Head of caudate nucleus (tissue), 42 donors: ENCODE data around the gene DTX2.
"Not testable (repeated sequence)": the region's sequence is repeated elsewhere in the genome, so short reads cannot be mapped to it uniquely, and the experiment has no call there.

Experiments used
- DNase-seq, 42 donors: peaks; one replicate each; pipeline versions ENCODE4 v3.0.0 to v3.0.0-alpha.2; 2020 to 2021; ENCODE audit warnings: mixed read lengths in 7 of 42
- intact Hi-C: fragments of 100-400 bp; cut with DNase I; formaldehyde crosslinking; loops from one replicate; pipeline ENCODE4 v1.15.0; 2022

DTX2 gene

GRCh38 chr7:76549855-76550248 is 88.3 kb downstream of the DTX2 start:
- peak in 6 of 42 donors; percentile 1 to 41 (median 10) for DNase-seq

GRCh38 chr7:76551992-76552391 is 90.5 kb downstream of the DTX2 start:
- DNase-seq, intact Hi-C loops: not testable (repeated sequence)

More at GRCh38 chr7:76549855-76550248, 88.3 kb downstream of the DTX2 start:
- intact Hi-C loops = not testable (repeated sequence)
